Cardiac muscle cell (in vitro differentiated cells and primary cell): Measurements from ENCODE around the gene TCAIM. TPM values are rescaled to one million over a fixed set of nuclear protein-coding genes. Genes with fewer than 3 reads are reported as not detected.

Experiments
- DNase-seq, 2 donors: peaks; one replicate each; pipeline versions ENCODE4 v3.0.0 to v3.0.0-alpha.2; 2010 to 2017; ENCODE audit warnings: low read depth in 1 of 2, low spot score in 1 of 2
- H3K27ac ChIP-seq: fragments of 200-600 bp; sonication (generic); 2 replicates; pipeline ENCODE4 v1.5.1; 2016
- H3K27me3 ChIP-seq: fragments of 200-600 bp; sonication (generic); 2 replicates; pipeline ENCODE4 v1.6.0; 2016; ENCODE audit warnings: control low read depth
- H3K36me3 ChIP-seq: fragments of 200-600 bp; sonication (generic); 2 replicates; pipeline ENCODE4 v1.5.1; 2016; ENCODE audit warnings: control low read depth
- H3K4me1 ChIP-seq: fragments of 200-600 bp; sonication (generic); 2 replicates; pipeline ENCODE4 v1.8.1; 2017; ENCODE audit warnings: low read depth, mild to moderate bottlenecking, mixed run types
- H3K4me3 ChIP-seq: fragments of 200-600 bp; sonication (generic); 2 replicates; pipeline ENCODE4 v1.5.1; 2016; ENCODE audit warnings: mild to moderate bottlenecking
- H3K9me3 ChIP-seq: fragments of 200-600 bp; sonication (generic); 2 replicates; pipeline ENCODE4 v1.5.1; 2017; ENCODE audit warnings: low read depth, mild to moderate bottlenecking, control low read depth
- polyA plus RNA-seq: library from polyadenylated mRNA; unstranded; fragments of >200 nt; fragmentation: Nextera tagmentation; extraction: Ambion mirVana; gene quantifications from 2 replicates; pipeline ENCODE4 v1.2.1, GENCODE V29; 2016
- total RNA-seq: library from RNA; depleted of rRNA; stranded (reverse); fragments of >200 nt; gene quantifications from 2 replicates; pipeline ENCODE4 v1.2.3, GENCODE V29; 2016
- TF ChIP-seq, protein P1 (sequence below): IDR thresholded peaks from 2 replicates; pipeline ENCODE4 v1.5.1; 2012; ENCODE audit warnings: low read depth, mild to moderate bottlenecking, low read length

The TCAIM gene
- total and polyA plus RNA-seq, 2 experiments from 2014 or later, result 10.8 to 15.5 TPM

DNA sequence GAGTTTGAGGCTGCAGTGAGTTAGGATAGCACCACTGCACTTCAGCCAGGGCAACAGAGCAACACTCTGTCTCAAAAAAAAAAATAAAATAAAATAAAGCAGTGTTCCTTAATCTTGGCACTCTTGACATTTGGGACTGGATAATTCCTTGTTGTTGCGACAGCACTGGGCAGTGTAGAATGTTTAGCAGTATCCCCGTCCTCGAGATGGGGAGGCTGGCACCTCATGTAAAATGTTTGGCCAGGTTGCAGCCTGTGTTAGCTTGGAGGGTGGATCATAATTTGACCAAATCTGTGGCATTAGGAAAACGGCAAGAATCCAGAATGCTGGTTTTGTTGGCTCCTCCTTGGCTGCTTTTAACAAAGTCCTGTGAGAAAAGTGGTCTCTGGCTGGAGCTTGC lies 91.9 kb downstream of the TCAIM start:
- TF ChIP-seq, protein P1, sequence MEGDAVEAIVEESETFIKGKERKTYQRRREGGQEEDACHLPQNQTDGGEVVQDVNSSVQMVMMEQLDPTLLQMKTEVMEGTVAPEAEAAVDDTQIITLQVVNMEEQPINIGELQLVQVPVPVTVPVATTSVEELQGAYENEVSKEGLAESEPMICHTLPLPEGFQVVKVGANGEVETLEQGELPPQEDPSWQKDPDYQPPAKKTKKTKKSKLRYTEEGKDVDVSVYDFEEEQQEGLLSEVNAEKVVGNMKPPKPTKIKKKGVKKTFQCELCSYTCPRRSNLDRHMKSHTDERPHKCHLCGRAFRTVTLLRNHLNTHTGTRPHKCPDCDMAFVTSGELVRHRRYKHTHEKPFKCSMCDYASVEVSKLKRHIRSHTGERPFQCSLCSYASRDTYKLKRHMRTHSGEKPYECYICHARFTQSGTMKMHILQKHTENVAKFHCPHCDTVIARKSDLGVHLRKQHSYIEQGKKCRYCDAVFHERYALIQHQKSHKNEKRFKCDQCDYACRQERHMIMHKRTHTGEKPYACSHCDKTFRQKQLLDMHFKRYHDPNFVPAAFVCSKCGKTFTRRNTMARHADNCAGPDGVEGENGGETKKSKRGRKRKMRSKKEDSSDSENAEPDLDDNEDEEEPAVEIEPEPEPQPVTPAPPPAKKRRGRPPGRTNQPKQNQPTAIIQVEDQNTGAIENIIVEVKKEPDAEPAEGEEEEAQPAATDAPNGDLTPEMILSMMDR, result no peak
- Histone ChIP-seq H3K9me3 (no peaks in the 10 kb centered on the region), H3K27ac (no peak overlapping the region), H3K4me3 (no peak overlapping the region), H3K4me1 (peaks cover 4% of the 10 kb centered on the region), H3K36me3 (no peaks in the 10 kb centered on the region), H3K27me3 (no peaks in the 10 kb centered on the region)
- DNase-seq, result no peak

DNA sequence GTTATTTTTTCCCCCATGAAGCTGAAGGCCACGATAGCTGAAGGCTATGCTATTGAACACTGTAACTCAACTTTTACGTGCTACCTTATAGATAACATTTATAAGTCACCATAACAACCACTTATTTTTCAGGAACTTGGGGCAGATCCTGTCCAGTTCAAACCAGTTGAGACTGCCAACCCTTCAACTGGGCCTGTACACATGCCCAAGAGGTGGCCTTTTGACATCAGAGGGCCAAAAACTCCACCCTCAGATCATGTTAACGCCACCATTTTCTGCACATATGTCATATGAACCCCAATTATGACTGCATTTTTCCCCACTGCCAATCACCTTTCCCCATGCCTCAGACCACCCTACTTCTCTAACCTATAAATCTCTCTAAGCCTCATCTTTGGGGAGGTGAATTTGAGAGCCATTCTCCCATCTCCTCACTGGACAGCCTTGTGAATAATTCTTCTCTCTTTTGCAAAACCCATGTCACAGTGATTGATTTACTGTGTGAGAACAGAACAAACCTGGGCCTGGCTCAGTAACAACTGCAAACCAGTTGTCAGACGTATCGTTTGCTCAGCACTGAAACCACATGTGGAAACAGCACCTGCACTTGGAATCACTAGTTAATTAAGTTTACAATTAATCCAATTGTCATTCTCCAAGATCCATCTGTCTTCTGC lies 96.4 kb downstream of the TCAIM start:
- TF ChIP-seq, protein P1, result no peak

DNA sequence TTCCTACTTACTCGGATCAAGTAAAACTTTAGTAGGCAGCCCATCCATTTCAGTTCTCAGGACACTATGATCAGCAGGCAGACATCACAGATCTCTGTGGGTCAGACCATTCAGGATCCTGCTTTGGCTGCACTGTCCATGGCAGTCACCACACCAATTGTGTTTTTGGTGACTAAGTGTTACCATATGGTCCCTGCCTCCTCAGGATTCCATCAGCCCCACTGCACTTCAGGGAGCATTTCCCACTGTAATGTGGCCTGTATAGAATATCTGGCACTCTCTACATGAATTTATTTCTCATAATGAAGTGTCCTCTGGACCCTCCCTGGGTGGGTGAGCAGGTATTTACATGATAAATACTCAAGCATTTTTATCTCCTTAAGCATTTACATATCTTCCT lies 97.6 kb downstream of the TCAIM start:
- H3K27ac ChIP-seq, result peak overlapping the region; percentile 7
- no peaks in the 10 kb centered on the region for H3K36me3 ChIP-seq
- TF ChIP-seq, protein P1, result no peak
- H3K27me3 ChIP-seq, result no peaks in the 10 kb centered on the region
- H3K4me3 ChIP-seq, result no peak overlapping the region
- H3K4me1 ChIP-seq, result peaks cover 15% of the 10 kb centered on the region
- no peaks in the 10 kb centered on the region for H3K9me3 ChIP-seq
- no peak for DNase-seq

More for the DNA sequence above, 96.4 kb downstream of the TCAIM start:
- DNase-seq, result no peak
- Histone ChIP-seq H3K4me1 (peaks cover 12% of the 10 kb centered on the region), H3K4me3 (no peak overlapping the region), H3K27me3 (no peaks in the 10 kb centered on the region), H3K27ac (no peak overlapping the region), H3K9me3 (no peaks in the 10 kb centered on the region), H3K36me3 (no peaks in the 10 kb centered on the region)

DNA sequence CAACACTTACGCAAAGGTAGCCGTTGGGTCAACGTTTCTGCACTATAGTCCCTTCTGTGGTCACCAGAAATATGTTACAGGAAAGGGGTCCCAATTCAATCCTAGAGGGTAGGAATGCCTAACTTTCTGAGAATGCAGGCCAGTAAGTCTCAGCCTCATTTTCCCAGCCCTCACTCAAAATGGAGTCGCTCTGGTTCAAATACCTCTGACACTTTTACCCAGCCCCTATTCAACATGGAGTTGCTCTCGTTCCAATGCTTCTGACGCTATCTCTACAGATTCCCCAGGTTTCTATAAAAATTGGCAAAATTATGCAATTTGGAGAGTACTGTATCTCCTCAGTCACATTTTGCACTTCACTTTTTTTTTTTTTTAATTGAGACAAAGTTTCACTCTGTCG lies 99.2 kb downstream of the TCAIM start:
- TF ChIP-seq, protein P1, result no peak
- H3K27ac ChIP-seq, result no peak overlapping the region

DNA sequence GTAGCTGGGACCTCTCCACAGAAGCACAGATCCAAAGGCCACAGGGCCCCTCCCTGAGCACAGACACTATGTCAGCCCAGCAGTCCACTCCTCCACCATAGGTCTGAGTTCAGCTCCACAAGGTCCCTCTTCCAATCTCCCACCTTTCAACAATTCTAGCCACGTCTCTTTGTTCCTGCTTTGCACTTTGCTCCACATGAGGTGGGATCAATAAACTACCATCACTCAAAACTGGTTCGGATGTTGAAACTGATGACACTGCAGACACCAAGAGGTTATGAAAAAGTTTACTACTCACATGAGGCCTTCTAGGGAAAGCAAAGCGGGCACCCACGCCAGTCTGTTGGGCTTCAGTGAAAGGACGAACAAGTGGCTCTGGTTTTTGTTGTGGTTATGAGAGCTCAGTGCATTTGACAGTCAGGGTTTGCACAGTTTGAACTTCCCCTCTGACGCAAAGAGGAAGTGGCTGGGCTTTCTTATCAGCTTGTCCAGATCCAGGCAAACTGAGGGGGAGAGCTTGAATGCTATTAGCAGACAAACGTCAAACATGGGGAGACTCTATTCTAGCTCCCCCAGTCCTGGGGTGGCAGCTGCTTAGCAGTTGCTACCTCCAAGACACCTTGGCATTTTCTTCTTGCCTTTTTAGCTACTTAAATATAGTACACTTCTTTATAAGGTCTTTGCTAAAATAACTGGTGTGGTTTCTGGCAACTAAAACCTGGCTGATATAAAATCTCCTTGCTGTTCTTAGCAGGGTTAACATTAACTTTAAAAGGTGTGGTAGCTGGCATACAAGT lies 101.1 kb downstream of the TCAIM start:
- Histone ChIP-seq H3K4me3 (no peak overlapping the region), H3K36me3 (peaks cover 6% of the 10 kb centered on the region), H3K27me3 (no peaks in the 10 kb centered on the region), H3K27ac (peak overlapping the region; percentile 90), H3K4me1 (peaks cover 11% of the 10 kb centered on the region), H3K9me3 (no peaks in the 10 kb centered on the region)
- DNase-seq, result peak; percentile 52 to 99
- TF ChIP-seq, protein P1, result no peak

More for the DNA sequence above, 99.2 kb downstream of the TCAIM start:
- Histone ChIP-seq H3K4me1 (peaks cover 15% of the 10 kb centered on the region), H3K27me3 (no peaks in the 10 kb centered on the region), H3K36me3 (no peaks in the 10 kb centered on the region), H3K4me3 (no peak overlapping the region), H3K9me3 (no peaks in the 10 kb centered on the region)
- DNase-seq, result no peak
